ENCODE results near the gene TSPYL2.

The TSPYL2 gene

GRCh38 chrX:53081925-53082772 lies at the start of gene TSPYL2:
TSS of gene TSPYL2 (plus strand) at chrX:53082367. CDS start at chrX:53082499, 132 bp downstream.
- FAIRE-seq (peak; percentile 100), DNase-seq (ENCODE audit: insufficient read length, low spot score) (peak; percentile 75)

GRCh38 chrX:53036149-53036548 lies 46.0 kb upstream of the TSPYL2 start:
- no peak for FAIRE-seq
- no peak for DNase-seq (ENCODE audit: insufficient read length, low spot score)

DNA sequence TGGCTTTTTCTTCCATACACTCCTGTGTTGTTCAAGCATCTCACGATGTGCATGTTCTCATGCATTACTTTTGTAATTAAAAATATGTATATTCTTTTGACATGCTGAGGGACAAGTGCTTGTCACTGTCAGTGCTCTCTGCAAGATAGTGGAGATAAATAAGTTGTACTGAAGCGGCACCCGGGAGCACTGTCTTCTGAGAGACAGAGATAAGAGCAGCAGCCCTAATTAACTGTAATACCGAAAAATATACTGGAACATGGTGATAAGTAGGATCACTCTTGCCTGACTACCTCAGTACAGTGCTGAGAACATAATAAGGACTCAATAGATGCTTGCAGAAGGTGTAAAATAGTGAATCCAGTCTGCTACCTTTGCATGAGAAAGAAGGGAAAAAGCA lies 42.9 kb upstream of the TSPYL2 start:
- FAIRE-seq: no peak

GRCh38 chrX:53044995-53045394 lies 37.2 kb upstream of the TSPYL2 start:
- FAIRE-seq: no peak
- DNase-seq (ENCODE audit: insufficient read length, low spot score): no peak

More for the DNA sequence above, 42.9 kb upstream of the TSPYL2 start:
- DNase-seq (ENCODE audit: insufficient read length, low spot score): no peak

GRCh38 chrX:53047228-53047627 lies 34.9 kb upstream of the TSPYL2 start:
- DNase-seq (ENCODE audit: insufficient read length, low spot score) (no peak), FAIRE-seq (no peak)

DNA sequence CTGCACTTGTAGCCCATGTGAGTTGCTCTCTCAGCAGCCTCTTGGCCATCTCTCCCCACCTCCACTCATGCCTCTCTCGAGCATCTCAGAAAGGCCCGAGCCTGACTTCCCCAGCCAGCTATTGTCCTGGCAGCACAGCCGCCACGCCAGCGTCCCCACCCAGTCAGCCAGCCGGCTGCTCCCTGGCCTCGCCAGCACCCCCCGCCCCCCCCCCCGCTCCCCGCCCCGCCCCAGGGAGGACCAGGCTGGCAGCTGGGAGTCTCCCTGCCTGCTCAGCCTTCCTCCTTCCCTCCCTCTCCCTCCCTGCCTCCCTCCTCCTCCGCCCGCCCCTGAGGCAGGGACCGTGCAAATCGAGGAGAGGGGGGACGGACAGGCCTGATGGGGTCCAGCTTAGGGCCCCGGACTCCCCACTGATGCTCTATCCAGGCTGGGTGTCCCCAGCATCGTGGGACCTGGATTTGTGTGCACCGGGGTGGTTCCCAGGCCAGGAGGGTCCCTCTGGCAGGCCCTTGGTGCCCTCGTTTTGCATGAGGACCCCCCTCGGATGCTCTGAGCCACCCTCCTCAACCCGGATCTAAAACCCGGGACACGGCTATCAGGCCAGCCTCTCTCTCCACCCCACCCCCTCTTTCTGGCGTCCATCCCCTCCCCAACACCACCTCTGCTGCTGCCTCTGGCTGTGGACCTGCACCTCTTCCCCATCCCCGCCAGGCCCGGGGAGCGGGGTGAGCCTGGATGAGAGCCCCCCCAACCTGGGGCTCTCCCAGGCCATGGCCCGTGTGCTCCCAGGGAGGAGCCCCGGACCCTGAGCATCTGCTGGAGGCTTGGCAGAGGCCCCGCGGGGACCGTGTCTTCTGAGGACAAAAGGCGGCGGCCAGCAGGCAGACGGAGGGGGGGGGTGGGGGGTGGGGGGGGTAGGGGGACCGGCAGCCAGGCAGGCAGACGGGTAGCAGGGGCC lies 33.7 kb upstream of the TSPYL2 start, which contains the start of gene GPR173:
Gene GPR173, plus strand, starts transcription at position 621 of the 958 bp plus-strand sequence. CDS start 27,833 bp downstream, outside the sequence.
- no peak for FAIRE-seq
- no peak for DNase-seq (ENCODE audit: insufficient read length, low spot score)

- DNase-seq (ENCODE audit: insufficient read length, low spot score): no peak
- no peak for FAIRE-seq
Measured at GRCh38 chrX:53049127-53049517, 33.0 kb upstream of the TSPYL2 start.

DNA sequence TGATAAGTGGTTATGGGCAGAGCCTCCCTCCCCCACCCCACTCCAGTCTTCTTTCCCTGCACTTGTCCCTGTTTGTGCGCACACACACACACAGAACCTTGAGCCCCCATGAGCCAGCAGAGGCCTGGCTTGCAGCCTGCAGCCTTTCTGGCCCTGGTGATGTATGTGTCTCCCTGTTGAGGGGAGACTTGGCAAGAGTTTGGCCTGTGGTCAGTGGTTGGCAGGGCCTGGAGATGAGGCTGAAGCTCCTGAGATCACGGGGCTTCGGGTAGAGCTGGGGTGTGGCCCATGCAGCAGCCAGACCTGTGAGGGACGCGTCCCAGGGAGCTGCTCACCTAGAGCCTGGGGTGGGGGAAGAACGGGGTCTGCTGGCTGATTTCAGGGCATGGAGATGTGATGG lies 31.3 kb upstream of the TSPYL2 start:
- DNase-seq (ENCODE audit: insufficient read length, low spot score) (no peak), FAIRE-seq (no peak)

DNA sequence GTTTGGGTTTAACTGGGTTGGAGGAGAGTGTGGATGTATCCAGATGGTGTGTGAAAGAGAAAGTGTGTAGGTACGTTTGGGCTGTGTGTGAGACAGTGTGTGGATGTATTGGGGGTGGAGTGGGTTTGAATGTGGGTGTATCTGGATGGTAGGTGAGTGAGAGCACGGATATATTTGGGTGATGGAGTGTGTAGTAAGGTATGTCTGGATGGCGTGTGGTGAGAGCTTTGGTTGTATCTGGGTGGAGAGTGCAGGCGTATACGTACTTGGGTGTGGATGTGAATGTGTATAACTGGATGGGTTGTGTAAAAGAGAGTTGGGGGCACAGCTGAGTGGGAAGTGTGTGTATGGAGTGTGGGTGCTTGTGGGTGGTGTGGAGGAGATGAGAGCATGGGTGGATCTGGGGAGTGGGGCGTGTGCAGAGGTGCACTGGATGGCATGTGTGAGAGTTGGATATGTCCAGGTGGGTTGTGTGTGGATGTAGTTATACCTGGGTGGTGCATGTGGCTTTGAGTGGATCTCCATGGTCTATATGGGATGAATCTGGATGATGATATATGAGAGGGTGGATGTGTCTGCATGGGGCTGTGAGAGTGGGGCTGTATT lies 26.8 kb upstream of the TSPYL2 start:
- no peak for DNase-seq (ENCODE audit: insufficient read length, low spot score)

GRCh38 chrX:53056292-53056691 lies 25.9 kb upstream of the TSPYL2 start:
- FAIRE-seq (no peak), DNase-seq (ENCODE audit: insufficient read length, low spot score) (no peak)

More for the DNA sequence above, 26.8 kb upstream of the TSPYL2 start:
- FAIRE-seq: no peak

GRCh38 chrX:53065104-53065503 lies 17.1 kb upstream of the TSPYL2 start:
- no peak for DNase-seq (ENCODE audit: insufficient read length, low spot score)
- FAIRE-seq: no peak

DNA sequence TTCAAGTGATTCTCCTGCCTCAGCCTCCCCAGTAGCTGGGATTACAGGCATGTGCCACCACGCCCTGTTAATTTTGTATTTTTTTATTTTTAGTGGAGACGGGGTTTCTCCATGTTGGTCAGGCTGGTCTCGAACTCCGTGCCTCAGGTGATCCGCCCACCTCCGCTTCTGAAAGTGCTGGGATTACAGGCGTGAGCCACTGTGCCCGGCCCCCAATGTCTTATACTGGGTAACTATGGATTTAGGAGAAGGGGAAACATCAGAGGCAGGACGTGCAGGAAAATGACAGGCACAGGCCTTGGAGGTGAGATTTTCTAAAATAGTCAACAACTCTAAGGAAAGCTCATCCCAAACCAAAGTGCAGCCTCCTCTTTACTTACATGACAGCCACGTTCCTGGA lies 11.1 kb upstream of the TSPYL2 start:
- FAIRE-seq: no peak
- no peak for DNase-seq (ENCODE audit: insufficient read length, low spot score)

DNA sequence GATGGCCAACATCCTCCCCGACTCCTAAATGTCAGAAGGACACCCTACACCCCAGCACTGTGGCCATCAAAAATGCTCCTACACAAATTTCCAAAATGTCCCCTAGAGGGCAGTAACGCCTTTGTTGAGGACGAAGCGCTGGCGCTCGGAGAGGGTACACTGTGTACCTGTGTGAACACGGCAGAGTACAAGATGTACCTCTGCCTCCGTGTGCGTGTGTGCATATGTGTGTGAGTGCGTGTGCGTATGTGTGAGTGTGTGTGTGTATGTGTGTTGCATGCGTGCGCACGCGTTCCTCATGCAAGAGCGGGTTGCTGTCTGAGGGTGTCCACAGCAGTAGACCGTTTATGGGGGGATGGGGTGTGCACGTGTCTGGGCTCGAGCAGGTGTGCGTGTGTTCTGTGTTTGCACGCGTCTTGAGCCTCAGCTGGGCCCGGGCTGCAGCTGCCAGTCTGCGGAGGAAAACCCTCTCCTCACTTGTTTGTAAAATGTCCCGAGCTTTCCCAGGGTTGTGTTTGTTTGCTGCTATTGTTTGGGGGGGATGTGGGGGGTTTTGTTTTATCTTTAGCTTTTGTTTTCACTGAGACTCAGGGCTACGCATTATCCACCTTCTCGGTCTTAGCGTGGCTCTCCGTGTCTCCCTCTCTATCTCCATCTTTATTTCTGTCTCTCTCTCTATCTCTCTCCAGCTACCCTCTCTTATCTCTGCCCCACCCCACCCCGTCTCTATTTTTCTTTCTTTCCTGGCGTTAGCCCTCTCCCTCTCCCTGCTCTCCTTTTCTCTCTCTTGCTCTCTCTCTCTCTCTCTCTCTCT lies 10.4 kb upstream of the TSPYL2 start:
- FAIRE-seq: peak; percentile 98

GRCh38 chrX:53072418-53073114 lies 9.6 kb upstream of the TSPYL2 start:
- peak; percentile 85 for FAIRE-seq
- DNase-seq (ENCODE audit: insufficient read length, low spot score): no peak

More for the DNA sequence above, 10.4 kb upstream of the TSPYL2 start:
- DNase-seq (ENCODE audit: insufficient read length, low spot score): peak; percentile 33

DNA sequence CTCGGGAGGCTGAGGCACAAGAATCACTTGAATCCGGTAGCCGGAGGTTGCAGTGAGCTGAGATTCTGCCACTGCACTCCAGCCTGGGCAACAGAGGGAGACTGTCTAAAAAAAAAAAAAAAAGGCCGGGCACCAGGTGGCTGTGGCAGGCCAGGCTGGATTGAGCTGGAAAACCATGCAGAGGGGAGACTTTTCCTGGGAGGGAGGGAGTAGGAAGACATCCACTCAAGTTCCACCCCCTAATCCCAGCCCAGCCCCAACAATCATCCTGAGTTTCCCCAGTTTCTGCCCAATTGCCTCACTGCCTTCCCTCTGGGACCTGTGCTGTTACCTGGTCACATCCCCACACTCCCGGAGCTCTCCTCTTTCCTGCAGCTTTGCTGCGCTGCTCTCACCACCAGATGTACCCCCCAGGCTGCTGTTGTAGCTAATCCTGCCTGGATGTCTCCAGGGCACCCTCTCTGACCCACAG lies 9.0 kb upstream of the TSPYL2 start:
- FAIRE-seq (no peak), DNase-seq (ENCODE audit: insufficient read length, low spot score) (no peak)

GRCh38 chrX:53075011-53075410 lies 7.2 kb upstream of the TSPYL2 start:
- DNase-seq (ENCODE audit: insufficient read length, low spot score): no peak
- no peak for FAIRE-seq

- FAIRE-seq (no peak), DNase-seq (ENCODE audit: insufficient read length, low spot score) (no peak)
Measured at GRCh38 chrX:53076671-53077070, 5.5 kb upstream of the TSPYL2 start.

- DNase-seq (ENCODE audit: insufficient read length, low spot score) (no peak), FAIRE-seq (no peak)
Measured at GRCh38 chrX:53077207-53078197, 4.7 kb upstream of the TSPYL2 start.
